Measurements from ENCODE around the gene OR4K15. TPM values are rescaled to one million over a fixed set of nuclear protein-coding genes. Genes with fewer than 3 reads are reported as not detected.

The OR4K15 gene
- total RNA-seq: not detected in 2 replicates

DNA sequence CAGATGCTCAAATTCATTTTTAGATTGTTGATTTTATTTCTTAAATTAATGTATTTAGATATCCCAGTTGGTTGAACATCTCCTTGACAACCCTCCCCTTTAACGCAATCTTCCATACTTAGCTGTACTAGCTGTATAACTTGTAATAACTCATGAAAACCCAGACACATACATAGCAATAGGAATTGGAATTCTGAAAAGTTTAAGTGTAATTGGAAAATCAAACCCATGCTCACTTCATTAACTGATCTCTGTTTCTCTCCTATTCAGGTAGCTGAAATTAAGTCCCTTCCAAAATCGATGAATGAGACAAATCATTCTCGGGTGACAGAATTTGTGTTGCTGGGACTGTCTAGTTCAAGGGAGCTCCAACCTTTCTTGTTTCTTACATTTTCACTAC lies at the start of gene OR4K15:
OR4K15 (plus strand) TSS at position 301 of the 400 bp plus-strand sequence; CDS start at position 301, 0 bp downstream.
- H3K27me3 ChIP-seq (ENCODE audit: insufficient read depth, low read length): no peaks in the 10 kb centered on the region
- DNase-seq (ENCODE audit: insufficient read length, low spot score, missing footprints): no peak
- no peak for TF ChIP-seq CTCF (IDR thresholded peaks at IDR 0.05; ENCODE audit: extremely low read depth, low read depth, low read length)

DNA sequence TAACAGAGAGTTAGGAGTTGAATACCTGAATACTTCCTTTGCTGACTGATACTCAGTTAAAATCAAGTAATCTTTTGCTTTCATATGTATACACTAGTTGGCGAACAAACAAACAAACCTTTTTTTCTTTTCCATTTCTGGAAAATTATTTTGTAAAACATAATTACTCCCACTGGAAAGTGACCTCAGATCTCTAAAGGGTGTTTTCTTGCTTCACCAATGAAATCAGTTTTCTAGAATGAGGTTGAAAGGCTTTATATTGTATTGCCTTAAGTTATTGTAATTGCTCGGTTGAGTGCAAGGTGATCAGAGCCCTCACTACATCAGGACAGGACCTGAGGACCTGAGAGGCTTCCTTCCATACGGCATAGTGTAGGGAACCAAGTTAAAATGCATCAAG lies 44.8 kb upstream of the OR4K15 start, which contains the start of gene OR4K1:
OR4K1 (plus strand) TSS at position 301 of the 400 bp plus-strand sequence. CDS start 4,750 bp downstream, outside the sequence.
- H3K9me3 ChIP-seq (ENCODE audit: low read depth, low read length): peaks cover 6% of the 10 kb centered on the region
- H3K27ac ChIP-seq (ENCODE audit: low read depth, low read length): no peak within 1 kb of the TSS
- H3K4me1 ChIP-seq (ENCODE audit: insufficient read depth, low read length): no peaks in the 10 kb centered on the region
- no peaks in the 10 kb centered on the region for H3K27me3 ChIP-seq (ENCODE audit: insufficient read depth, low read length)
- no peaks in the 10 kb centered on the region for H3K79me2 ChIP-seq (ENCODE audit: insufficient read depth, low read length)
- no peaks in the 10 kb centered on the region for H3K36me3 ChIP-seq (ENCODE audit: insufficient read depth, low read length)
- H2AFZ ChIP-seq (ENCODE audit: low read length): no peak within 1 kb of the TSS
- no peak within 1 kb of the TSS for H3K4me3 ChIP-seq (ENCODE audit: insufficient read depth, low read length)
- DNase-seq (ENCODE audit: insufficient read length, low spot score, missing footprints): no peak
- H4K20me1 ChIP-seq (ENCODE audit: insufficient read depth, low read length): no peaks in the 10 kb centered on the region
- no peak for TF ChIP-seq CTCF (IDR thresholded peaks at IDR 0.05; ENCODE audit: extremely low read depth, low read depth, low read length)
- no peak within 1 kb of the TSS for H3K4me2 ChIP-seq (ENCODE audit: insufficient read depth, low read length)

More for the DNA sequence above, at the start of gene OR4K15:
- H3K27ac ChIP-seq (ENCODE audit: low read depth, low read length): no peak within 1 kb of the TSS
- no peaks in the 10 kb centered on the region for H3K4me1 ChIP-seq (ENCODE audit: insufficient read depth, low read length)
- no peaks in the 10 kb centered on the region for H4K20me1 ChIP-seq (ENCODE audit: insufficient read depth, low read length)
- no peak within 1 kb of the TSS for H3K4me3 ChIP-seq (ENCODE audit: insufficient read depth, low read length)
- H3K9me3 ChIP-seq (ENCODE audit: low read depth, low read length): no peaks in the 10 kb centered on the region
- no peak within 1 kb of the TSS for H2AFZ ChIP-seq (ENCODE audit: low read length)
- H3K4me2 ChIP-seq (ENCODE audit: insufficient read depth, low read length): no peak within 1 kb of the TSS
- no peaks in the 10 kb centered on the region for H3K79me2 ChIP-seq (ENCODE audit: insufficient read depth, low read length)
- H3K36me3 ChIP-seq (ENCODE audit: insufficient read depth, low read length): no peaks in the 10 kb centered on the region

- no peaks in the 10 kb centered on the region for H3K36me3 ChIP-seq (ENCODE audit: insufficient read depth, low read length)
- H3K9me3 ChIP-seq (ENCODE audit: low read depth, low read length): peaks cover 3% of the 10 kb centered on the region
- H3K4me3 ChIP-seq (ENCODE audit: insufficient read depth, low read length): no peak overlapping the region
- H3K4me1 ChIP-seq (ENCODE audit: insufficient read depth, low read length): no peaks in the 10 kb centered on the region
- H3K79me2 ChIP-seq (ENCODE audit: insufficient read depth, low read length): no peaks in the 10 kb centered on the region
- no peaks in the 10 kb centered on the region for H4K20me1 ChIP-seq (ENCODE audit: insufficient read depth, low read length)
- TF ChIP-seq CTCF (IDR thresholded peaks at IDR 0.05; ENCODE audit: extremely low read depth, low read depth, low read length): no peak
- no peaks in the 10 kb centered on the region for H3K27me3 ChIP-seq (ENCODE audit: insufficient read depth, low read length)
- no peak overlapping the region for H3K27ac ChIP-seq (ENCODE audit: low read depth, low read length)
- no peak overlapping the region for H3K4me2 ChIP-seq (ENCODE audit: insufficient read depth, low read length)
- no peak for DNase-seq (ENCODE audit: insufficient read length, low spot score, missing footprints)
- H2AFZ ChIP-seq (ENCODE audit: low read length): no peak overlapping the region
Measured at GRCh38 chr14:19941668-19942067, 33.7 kb upstream of the OR4K15 start.

- Histone ChIP-seq H2AFZ (ENCODE audit: low read length) (no peak overlapping the region), H4K20me1 (ENCODE audit: insufficient read depth, low read length) (no peaks in the 10 kb centered on the region)
Measured at GRCh38 chr14:19947413-19948090, 27.8 kb upstream of the OR4K15 start.

More at GRCh38 chr14:19947413-19948090, 27.8 kb upstream of the OR4K15 start:
- Histone ChIP-seq H3K9me3 (ENCODE audit: low read depth, low read length) (no peaks in the 10 kb centered on the region), H3K4me1 (ENCODE audit: insufficient read depth, low read length) (no peaks in the 10 kb centered on the region), H3K4me2 (ENCODE audit: insufficient read depth, low read length) (no peak overlapping the region), H3K27ac (ENCODE audit: low read depth, low read length) (no peak overlapping the region), H3K36me3 (ENCODE audit: insufficient read depth, low read length) (no peaks in the 10 kb centered on the region), H3K79me2 (ENCODE audit: insufficient read depth, low read length) (no peaks in the 10 kb centered on the region), H3K27me3 (ENCODE audit: insufficient read depth, low read length) (no peaks in the 10 kb centered on the region), H3K4me3 (ENCODE audit: insufficient read depth, low read length) (no peak overlapping the region)
- DNase-seq (ENCODE audit: insufficient read length, low spot score, missing footprints): peak; percentile 53
- no peak for TF ChIP-seq CTCF (IDR thresholded peaks at IDR 0.05; ENCODE audit: extremely low read depth, low read depth, low read length)

Data from osteoblast (primary cell).